ENCODE measurements around the gene PTGER3.

DNA sequence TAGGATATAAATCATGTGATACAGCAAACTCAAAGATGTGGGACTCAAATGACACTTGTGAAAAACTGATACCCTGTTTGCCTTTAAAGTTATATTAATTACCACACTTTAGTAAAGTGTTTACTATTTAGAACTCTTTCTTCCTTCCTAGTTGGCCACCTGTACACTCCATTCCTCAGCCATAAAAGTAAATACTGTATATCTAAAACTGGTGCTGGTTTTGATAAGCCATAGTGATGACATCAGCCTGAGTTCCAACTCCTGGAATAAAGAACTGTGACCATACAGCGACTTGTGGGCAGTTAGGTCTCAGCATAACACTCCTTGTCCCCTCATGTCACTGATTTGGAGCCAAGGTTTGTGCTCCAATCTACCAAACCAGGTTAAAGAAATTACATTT is 2.8 kb downstream of the PTGER3 start:
- TF ChIP-seq POLR2A (IDR thresholded peaks at IDR 0.05; ENCODE audit: low read depth, low read length) (no peak), POU2F2 (IDR thresholded peaks at IDR 0.05; ENCODE audit: low read depth, low read length) (no peak), POLR2AphosphoS5 (IDR thresholded peaks at IDR 0.05; ENCODE audit: low read depth, low read length) (no peak), SPI1 (IDR thresholded peaks at IDR 0.05; ENCODE audit: low read depth, low read length) (no peak)

All from GM12891 (cell line).